ENCODE measurements around the gene DGUOK. TPM values are rescaled to one million over a fixed set of nuclear protein-coding genes. Genes with fewer than 3 reads are reported as not detected.

The DGUOK gene
- total RNA-seq, 4 donors from 2014 or later, result 10.2 to 25.2 (median 20.3) TPM

- DNase-seq, result no peak
- intact Hi-C loops (cut with DNase I; ENCODE audit: low total_unique reads), result no loop called here
- Histone ChIP-seq H3K4me1 (peaks cover 15 to 21% of the 10 kb centered on the region in 2 donors), H3K27me3 (no peaks in the 10 kb centered on the region), H3K36me3 (no peaks in the 10 kb centered on the region), H3K9me3 (no peaks in the 10 kb centered on the region), H3K4me3 (no peak overlapping the region), H3K27ac (no peak overlapping the region)
- in situ Hi-C loops (cut with MboI; ENCODE audit: low sequenced_read_pairs in 4 of 4), result no loop called here
- ATAC-seq, result no peak
- no peak for TF ChIP-seq POLR2A (IDR thresholded peaks at IDR 0.05)
- TF ChIP-seq CTCF (IDR thresholded peaks at IDR 0.05 in 4 of 5, conservative IDR thresholded peaks at IDR 0.05 in 1 of 5), result no peak
Measured at GRCh38 chr2:73930386-73930785, 3.7 kb downstream of the DGUOK start.

GRCh38 chr2:73931531-73932500 lies 5.1 kb downstream of the DGUOK start:
- no peak for TF ChIP-seq POLR2A (IDR thresholded peaks at IDR 0.05)
- no peak for TF ChIP-seq CTCF (IDR thresholded peaks at IDR 0.05 in 4 of 5, conservative IDR thresholded peaks at IDR 0.05 in 1 of 5)
- intact Hi-C loops (cut with DNase I; ENCODE audit: low total_unique reads), result no loop called here
- peaks cover 15 to 22% of the 10 kb centered on the region in 2 donors for H3K4me1 ChIP-seq

GRCh38 chr2:73933194-73933593 lies 6.5 kb downstream of the DGUOK start:
- Histone ChIP-seq H3K4me1 (peaks cover 7 to 11% of the 10 kb centered on the region in 2 donors), H3K27me3 (no peaks in the 10 kb centered on the region), H3K4me3 (no peak overlapping the region), H3K9me3 (no peaks in the 10 kb centered on the region), H3K36me3 (no peaks in the 10 kb centered on the region), H3K27ac (no peak overlapping the region)
- DNase-seq (no peak), ATAC-seq (no peak)
- no peak for TF ChIP-seq CTCF (IDR thresholded peaks at IDR 0.05 in 4 of 5, conservative IDR thresholded peaks at IDR 0.05 in 1 of 5)
- no peak for TF ChIP-seq POLR2A (IDR thresholded peaks at IDR 0.05)
- intact Hi-C loops (cut with DNase I; ENCODE audit: low total_unique reads), result no loop called here
- in situ Hi-C loops (cut with MboI; ENCODE audit: low sequenced_read_pairs in 4 of 4), result no loop called here

More at GRCh38 chr2:73931531-73932500, 5.1 kb downstream of the DGUOK start:
- H3K36me3 ChIP-seq, result no peaks in the 10 kb centered on the region
- in situ Hi-C loops (cut with MboI; ENCODE audit: low sequenced_read_pairs in 4 of 4), result no loop called here
- no peaks in the 10 kb centered on the region for H3K9me3 ChIP-seq
- no peak for DNase-seq
- no peaks in the 10 kb centered on the region for H3K27me3 ChIP-seq
- no peak overlapping the region for H3K27ac ChIP-seq
- H3K4me3 ChIP-seq, result no peak overlapping the region
- no peak for ATAC-seq

GRCh38 chr2:73935641-73936040 lies 9.0 kb downstream of the DGUOK start:
- no peak for DNase-seq
- H3K9me3 ChIP-seq, result no peaks in the 10 kb centered on the region
- ATAC-seq, result no peak
- H3K27me3 ChIP-seq, result no peaks in the 10 kb centered on the region
- no peaks in the 10 kb centered on the region for H3K36me3 ChIP-seq
- TF ChIP-seq CTCF (IDR thresholded peaks at IDR 0.05 in 4 of 5, conservative IDR thresholded peaks at IDR 0.05 in 1 of 5) (no peak), POLR2A (IDR thresholded peaks at IDR 0.05) (no peak)
- no peak overlapping the region for H3K4me3 ChIP-seq
- intact Hi-C loops (cut with DNase I; ENCODE audit: low total_unique reads), result no loop called here
- peaks cover 4 to 8% of the 10 kb centered on the region in 2 donors for H3K4me1 ChIP-seq
- no peak overlapping the region for H3K27ac ChIP-seq
- in situ Hi-C loops (cut with MboI; ENCODE audit: low sequenced_read_pairs in 4 of 4), result no loop called here
